GM04504 (cell line): Measurements from ENCODE around the gene C1orf35.

Experiments
- DNase-seq: peaks from one replicate; pipeline ENCODE4 v3.0.0-alpha.2; 2012; ENCODE audit warnings: low read depth

C1orf35 gene

GRCh38 chr1:228094432-228095016, 8.6 kb downstream of the C1orf35 start:
- no peak for DNase-seq

GRCh38 chr1:228093050-228093906, 9.8 kb downstream of the C1orf35 start:
- DNase-seq: no peak

GRCh38 chr1:228092342-228093049, 10.6 kb downstream of the C1orf35 start:
- DNase-seq: no peak

- DNase-seq: no peak
Observed at GRCh38 chr1:228091084-228091483, 12.0 kb downstream of the C1orf35 start.

- DNase-seq: no peak
Observed at GRCh38 chr1:228090613-228091081, 12.5 kb downstream of the C1orf35 start.

DNA sequence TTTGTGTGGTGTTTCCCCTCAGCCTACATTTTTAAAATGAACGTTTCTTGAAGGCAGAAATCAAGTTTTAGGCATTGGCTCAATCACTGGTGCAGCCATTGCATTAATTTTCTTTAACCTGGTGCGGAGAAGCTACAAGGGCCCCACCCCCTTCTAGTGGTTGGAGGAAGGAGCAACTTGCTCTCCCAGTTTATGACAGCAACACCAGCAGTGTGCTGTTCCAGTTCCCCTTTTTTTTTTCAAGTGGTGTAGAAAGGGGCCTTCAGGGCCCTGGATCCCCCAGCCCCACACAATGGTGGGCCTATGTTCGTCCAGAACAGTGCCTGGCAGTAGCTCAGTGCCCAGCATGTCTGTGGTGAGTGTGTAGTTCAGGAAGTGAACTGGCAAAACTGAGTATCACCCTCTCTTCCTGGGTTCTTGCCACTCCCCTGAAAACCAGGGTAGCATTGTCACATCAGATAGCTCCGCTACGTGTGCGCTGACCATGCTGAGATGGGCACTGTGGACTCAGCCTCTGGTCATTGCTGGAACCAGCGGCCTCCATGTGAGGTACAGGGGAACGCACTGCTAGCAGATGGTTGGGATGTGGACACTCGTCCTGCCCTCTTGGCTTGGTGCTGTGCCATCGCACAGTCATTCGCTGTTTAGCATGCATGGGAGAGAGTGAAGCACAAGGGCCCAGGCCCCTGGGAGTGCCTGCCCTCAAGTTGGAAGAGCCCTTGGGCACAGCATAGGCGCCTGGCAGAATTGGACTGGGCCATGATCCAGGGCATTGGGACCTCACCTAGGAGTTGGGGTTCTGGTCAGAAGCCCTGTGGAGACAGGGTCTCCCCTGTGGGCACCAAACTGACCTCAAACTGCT, 13.4 kb downstream of the C1orf35 start:
- no peak for DNase-seq

DNA sequence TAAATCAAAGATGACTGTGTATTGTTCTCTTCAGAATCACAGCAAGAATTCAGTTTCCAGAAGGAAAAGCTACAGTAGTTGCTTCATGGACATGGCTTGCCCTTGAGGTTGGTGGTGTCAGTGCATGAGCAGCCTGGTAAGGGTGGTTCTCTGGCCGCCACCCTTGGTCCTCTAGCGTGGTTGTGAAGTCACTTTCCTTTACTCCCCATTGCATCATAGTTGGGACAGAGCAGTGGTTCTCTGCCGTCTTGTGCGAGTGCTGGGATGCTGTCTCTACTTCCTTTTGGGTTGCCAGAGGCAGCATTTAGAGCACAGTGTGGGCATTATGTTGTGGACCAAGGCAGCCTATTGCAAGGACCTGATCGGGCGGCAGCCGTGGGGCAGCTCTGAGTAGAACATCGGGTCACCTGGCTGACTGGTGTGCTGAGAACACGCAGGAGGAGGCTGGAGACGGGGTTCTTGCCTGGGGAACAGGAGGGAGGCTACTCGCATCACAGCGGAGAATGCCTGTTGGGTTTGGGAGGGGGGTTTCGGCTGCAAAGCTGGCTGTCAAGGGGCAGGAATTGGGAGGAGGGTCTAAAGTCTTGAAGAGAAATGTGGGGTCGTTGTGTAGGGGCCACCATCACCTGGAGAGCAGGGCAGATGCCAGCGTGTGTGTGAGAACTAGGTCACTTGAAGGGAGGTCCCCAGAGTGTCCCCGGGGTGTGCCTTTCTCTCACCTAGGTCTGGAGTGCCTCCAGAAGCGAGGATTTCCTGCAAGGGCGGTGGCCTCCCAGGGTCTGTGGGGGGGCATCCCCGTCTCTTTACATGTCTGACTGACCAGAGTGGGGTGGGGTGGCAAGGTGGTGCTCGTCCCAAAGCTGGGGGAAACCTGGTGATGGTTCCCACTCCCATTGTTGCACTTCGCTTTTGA, 14.3 kb downstream of the C1orf35 start:
- no peak for DNase-seq

DNA sequence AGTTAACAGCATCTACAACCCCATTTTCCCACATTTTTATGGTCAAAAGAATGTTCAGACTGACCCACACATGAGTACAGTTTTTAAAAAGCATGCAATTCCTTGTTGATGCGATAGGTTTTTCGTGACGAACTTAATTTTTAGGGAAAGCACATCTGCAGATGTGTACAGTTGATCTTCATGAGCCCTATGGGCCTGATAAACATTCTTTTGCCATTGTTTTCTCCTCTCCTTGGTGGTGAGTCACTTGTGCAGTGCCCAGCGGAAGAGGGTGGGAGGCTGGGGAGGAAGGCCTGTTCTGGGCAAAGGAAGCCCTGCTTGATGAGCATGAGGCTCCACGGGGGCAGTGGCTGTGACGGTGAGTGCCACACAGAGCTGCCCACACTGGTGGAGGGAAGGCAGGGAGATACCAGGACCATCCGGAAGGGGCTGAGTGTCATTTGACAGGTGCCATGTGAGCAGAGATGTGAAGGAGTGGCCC, 15.3 kb downstream of the C1orf35 start:
- peak; percentile 68 for DNase-seq

GRCh38 chr1:228085287-228085951, 17.7 kb downstream of the C1orf35 start:
- peak; percentile 64 for DNase-seq

DNA sequence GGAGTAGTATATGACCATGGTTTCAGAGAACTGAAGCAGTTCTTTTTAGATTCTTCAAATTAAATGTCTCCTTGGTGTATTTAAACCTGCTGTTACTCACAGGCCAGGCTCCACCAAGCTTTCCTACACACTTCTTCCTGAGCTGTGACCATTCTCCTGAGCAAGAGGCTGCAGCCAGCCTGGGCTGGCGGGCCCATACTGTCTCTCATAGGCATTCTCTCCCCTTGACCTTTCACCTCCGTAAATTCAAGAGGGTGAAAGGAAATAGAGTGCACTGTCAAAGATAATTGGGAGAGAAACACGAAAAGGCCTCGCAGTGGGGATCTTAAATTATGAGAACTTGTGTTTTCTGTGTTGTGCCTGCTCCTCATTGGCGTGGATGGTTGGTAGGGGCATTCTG, 18.3 kb downstream of the C1orf35 start:
- DNase-seq: no peak

DNA sequence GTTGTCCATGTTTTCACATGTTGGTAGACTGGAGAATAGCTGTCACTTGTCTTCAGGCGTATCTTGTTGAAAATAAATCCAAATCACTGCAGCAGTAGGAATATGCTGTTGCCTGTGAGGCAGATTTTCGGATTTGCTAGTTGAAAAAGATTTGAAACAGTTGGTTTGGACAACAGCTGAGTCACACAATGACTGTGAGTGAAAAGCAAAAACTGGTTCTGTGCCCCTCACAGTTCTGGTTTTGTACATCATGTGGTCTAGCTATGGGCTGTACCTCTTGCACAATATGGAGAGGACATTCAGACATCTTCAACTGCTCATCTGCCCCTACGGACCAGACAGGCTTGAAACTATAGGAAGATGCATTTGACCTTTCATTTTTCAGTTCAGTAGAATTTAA, 18.8 kb downstream of the C1orf35 start:
- DNase-seq: peak; percentile 67

- DNase-seq: no peak
Observed at GRCh38 chr1:228083871-228084278, 19.2 kb downstream of the C1orf35 start.

GRCh38 chr1:228082918-228083870, 19.9 kb downstream of the C1orf35 start:
- peak; percentile 36 for DNase-seq

DNA sequence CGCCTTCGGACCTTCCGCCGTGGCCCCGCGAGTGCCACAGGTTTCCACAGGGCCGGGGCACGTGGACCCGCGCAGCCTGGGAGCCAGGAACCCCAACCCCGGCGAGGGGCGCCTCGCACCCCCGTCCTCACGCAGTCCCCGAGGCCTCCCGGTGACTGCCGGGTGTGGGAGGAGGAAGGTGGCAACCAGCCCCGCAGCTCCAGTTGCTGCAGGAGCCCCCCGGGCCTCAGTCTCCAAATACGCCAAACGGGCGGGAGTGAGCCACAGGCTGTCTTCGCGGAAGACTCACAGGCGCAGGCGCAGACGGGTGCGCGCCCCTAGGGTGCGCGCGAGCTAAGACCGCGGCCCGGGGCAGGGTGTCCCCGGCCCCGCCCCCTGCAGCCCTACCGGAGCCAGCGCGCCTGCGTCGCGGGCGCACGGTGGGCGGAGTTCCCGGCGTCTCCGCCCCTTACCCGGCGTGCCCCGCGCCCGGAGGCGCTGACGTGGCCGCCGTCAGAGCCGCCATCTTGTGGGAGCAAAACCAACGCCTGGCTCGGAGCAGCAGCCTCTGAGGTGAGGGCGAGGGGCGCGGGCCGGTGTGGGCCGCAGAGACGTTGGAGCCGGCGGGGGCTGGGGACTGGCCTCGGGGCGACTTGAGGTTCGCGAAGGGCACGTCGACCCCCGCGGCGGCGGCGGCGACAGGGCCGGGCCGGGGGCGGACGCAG, 20.8 kb downstream of the C1orf35 start, which contains the start of gene ARF1:
Gene ARF1 (plus strand): TSS at position 495 of the 704 bp plus-strand sequence. CDS start 14,407 bp downstream, outside the sequence.
- peak; percentile 90 for DNase-seq

- DNase-seq: no peak
Observed at GRCh38 chr1:228081578-228082213, 21.4 kb downstream of the C1orf35 start.

DNA sequence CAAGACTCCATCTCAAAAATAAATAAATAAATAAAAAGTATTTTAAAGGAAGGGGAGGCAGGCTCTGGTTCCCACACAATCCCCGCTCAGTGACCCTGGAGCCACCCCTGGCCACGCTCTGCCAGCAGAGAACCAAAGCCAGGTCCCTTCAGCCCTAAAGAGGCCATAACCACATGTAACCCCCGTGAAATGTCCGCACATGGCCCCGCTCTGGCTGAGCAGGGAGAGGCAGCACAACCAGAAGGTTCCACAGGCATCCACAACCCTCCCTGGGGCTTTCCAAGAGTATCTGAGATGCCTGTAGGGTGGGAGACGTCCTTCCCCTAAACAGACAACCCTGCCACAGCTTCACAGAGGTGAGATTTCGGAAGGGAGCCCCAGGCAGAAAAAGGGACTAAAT, 22.0 kb downstream of the C1orf35 start:
- no peak for DNase-seq

- no peak for DNase-seq
Observed at GRCh38 chr1:228079601-228080263, 23.4 kb downstream of the C1orf35 start.
